ENCODE measurements around the gene EHD1.

The EHD1 gene

DNA sequence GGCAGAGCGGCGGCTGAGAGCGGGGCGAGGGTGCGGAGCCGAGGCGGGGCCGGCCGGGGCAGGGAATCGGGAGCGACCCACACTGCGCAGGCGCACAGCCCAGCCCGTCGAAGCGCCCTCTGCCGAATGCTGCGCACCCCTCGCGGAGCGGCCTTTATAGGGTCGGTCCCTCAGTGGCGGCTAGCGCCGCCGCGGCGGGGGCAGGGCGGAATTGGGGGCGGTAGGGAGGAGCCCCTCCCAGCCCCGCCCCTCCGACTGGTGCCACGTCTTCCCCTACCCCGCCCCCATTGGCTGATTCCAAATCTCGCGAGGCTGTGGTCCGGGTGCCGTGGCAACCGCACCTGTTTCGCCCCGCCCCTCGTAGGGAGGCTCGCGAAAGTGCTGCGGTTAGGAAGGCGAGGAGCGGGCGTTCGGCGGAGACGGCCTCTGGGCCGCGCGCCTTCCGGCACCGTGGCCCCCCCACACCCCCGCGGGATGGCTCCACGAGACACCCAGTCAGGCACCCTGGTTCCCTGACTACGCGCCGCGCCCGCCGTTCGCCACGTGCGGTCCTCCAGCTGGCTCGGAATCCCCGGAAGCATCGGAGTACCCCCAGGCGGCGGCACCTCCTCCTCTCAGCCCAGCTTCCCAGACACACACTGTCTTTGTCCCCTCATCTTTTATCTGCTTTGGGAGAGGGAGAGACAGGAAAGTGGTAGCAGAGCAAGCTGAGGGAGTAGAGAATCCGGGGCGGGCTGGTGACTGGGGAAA, at the start of gene EHD1:
TSS of gene EHD1 (minus strand) at position 128 of the 750 bp plus-strand sequence. CDS start 157 bp downstream, outside the sequence.
- DNase-seq (ENCODE audit: low read depth): peak; percentile 96

DNA sequence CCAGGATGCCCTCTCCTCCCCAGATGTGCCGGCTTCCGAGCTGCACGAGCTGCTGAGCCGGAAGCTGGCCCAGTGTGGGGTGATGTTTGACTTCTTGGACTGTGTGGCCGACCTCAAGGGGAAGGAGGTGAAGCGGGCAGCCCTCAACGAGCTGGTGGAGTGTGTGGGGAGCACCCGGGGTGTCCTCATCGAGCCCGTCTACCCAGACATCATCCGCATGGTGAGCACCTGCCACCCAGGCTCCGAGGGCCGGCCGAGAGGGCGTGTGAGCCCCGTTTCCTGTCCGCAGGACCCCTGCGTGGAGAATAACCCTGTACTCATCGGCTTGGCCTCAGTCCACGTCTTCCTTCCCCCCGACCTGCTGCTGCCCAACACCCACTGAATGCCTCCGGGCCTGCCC, 48.3 kb upstream of the EHD1 start:
- no peak for DNase-seq (ENCODE audit: low read depth)

DNA sequence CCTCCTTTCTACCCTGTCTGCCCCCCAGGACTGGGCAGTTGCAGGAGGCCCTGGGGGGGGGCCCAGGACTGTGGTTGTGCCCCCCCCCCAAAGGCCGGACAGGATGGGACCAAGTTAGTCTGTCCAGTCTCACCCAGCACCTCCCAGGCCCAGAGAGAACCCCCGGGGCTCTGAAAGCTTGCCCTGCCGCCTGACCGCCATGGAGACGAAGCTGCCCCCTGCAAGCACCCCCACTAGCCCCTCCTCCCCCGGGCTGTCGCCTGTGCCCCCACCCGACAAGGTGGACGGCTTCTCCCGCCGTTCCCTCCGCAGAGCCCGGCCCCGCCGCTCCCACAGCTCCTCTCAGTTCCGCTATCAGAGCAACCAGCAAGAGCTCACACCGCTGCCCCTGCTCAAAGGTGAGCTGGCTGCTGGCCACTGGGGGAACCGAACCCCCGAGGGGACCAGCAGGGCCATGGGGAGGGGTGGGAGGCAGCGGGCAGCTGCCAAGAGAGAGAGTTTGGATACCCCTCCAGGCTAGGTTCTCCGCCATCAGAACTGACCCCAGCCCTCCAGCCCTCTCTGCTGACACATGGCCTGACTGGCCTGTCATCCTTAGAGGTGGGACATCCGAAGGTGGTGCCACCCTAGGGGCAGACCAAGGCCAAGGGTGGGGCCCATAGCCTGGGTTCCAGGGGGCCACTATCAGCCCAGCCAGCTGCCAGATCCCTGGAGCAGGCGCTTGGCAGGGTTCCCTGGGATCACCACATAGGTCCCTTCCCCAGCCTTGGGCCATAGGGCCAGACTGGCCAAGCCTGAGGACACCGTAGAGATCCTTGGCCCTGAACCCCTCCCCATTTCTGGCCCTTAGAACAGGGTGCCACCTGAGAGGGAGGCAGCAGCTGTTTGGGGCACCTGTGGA, 47.4 kb upstream of the EHD1 start:
- no peak for DNase-seq (ENCODE audit: low read depth)

DNA sequence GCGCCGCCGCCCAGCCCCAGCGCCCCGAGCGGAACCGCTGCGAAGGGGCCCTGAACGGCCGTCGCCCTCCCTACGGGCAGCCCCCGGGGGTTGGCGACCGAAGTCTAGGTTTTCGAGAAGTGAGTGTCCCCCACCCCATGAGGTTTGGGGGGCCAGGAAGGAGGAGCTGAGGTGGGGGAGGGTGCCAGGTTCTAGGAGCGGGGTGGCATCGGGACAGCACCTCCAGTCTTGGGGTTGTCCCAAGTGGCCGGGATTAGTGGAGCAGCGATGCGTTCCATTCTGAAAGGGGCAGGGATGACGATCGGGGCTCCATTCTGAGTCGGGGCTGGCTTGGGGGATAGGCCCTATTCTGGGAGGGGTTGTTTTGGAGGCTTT, 46.5 kb upstream of the EHD1 start:
- DNase-seq (ENCODE audit: low read depth): no peak

DNA sequence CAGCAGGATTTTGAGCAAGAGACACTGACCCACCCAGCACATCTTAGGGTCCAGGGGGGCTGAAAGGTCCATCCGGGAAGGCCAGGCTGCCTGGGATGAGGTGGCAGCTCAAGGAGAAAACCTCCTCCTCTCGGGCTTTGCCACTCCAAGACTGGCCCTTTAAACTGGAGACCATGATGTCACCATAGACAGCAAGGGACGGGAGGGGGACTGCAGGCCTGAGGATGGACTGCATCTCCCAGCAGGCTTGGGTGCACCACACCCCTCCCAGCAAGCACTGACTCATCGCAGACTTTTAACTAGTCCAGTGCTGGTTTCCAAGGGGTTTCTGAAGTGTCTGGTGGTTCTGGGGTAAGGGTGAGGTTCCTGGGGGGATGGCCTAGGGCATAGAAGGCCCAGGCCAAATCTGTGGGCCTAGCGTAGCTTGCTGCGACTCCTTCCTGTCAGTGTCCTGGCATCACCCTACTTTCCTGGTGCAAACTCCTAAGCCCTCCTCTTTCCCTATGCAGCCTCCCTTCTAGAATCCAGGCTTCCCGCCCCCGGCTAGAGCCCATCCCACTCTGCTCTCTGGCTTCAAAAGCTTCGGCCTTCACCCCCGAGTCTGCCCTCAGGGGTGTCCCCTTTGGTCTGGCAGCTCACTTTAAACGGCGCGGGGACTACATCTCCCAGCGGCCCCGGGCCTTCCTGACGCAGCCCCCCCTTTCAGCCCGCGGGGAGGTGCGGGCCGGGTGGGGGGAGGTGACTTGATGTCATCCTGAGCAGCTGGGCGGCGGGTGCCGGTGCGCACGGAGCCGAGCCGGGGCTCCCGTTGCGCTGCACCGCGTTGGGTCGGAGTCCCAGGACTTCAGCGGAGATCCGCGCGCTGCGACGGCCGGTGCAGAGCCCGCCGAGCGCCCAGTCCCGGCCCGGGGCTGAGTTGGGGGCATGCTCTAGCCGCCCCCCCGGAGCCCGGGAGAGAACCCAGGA, 45.8 kb upstream of the EHD1 start, which contains the start of gene PPP2R5B:
TSS of gene PPP2R5B (plus strand) at position 746 of the 966 bp plus-strand sequence. CDS start 1,046 bp downstream, outside the sequence.
- DNase-seq (ENCODE audit: low read depth): peak; percentile 93

DNA sequence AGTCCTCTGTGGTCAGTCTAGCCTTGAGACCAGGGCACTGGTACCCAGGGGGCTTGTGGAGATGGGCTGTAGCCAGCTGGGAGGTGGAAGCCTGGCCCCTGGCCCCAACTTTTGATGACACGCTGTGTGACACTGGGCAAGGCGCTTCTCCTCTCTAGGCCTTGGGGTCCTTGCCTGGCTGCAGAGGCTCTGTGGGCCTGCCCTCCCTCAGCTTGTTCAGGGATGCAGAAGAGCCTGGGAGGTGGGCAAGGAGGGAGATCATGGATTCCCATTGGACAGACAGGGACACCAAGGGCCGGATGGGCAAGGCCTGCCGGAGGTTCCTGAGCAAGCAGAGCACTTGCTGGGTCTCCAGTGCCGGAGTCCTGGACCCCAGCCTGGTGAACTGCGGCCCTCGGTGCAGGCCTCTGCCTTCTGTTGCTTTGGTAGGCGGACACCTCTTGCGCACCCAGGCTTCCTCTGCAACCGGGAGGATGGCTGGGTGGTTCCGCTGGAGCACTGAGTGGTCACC, 44.8 kb upstream of the EHD1 start:
- DNase-seq (ENCODE audit: low read depth): no peak

DNA sequence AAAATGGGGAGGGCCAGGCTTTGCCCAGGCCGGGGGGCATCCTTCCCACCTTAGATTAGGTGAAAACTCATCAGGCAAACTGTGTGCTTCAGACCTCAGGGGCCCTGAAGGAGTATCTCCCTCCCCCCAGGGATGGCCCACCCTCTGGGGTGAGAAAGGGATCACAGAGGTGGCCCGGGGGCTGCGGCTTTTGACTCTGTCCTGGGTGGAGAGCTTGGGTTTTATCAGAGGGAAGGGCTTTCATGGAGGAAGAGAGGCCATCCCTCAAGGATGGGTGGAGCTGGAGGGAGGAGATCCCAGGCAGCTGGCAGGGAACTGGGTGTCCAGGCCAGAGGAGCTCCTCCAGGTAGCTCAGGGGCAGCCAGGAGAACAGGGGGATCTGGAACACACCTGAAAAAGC, 43.0 kb upstream of the EHD1 start:
- DNase-seq (ENCODE audit: low read depth): no peak

DNA sequence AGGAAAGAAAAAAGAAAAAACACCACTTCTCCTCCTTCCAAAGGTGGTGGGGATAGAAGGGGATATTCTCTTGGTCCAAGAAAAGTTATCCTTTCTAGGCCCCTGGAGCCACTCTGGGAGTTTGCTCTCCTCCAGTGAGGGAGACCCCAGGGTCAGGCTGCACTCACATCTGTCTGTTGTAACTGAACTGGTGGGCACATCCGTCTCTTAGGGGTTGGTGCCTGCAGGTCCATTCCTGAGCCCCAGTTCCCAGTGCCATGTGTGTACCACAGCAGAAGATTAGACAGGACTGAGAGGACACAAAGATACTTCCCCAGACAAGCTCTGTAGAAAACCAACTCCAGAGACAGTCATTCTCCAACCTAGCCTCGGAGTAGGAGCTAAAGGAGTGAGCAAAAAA, 41.7 kb upstream of the EHD1 start:
- DNase-seq (ENCODE audit: low read depth): no peak

DNA sequence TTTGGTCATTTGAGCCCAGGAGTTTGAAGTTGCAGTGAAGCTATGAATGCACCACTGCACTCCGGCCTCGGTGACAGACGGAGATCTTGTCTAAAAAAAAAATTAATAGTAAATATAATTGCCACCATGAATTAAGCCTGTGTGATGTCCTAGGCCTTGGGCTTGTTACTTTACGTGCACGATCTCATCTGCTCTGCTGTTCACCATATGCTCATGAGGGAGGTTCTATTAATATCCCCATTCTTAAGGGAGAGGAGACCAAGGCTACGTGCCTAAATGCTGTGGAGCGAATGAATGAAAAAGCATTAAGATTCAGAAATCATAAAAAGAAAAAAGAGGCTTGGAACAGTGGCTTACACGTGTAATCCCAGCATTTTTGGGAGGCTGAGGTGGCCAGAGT, 41.2 kb upstream of the EHD1 start:
- DNase-seq (ENCODE audit: low read depth): no peak

DNA sequence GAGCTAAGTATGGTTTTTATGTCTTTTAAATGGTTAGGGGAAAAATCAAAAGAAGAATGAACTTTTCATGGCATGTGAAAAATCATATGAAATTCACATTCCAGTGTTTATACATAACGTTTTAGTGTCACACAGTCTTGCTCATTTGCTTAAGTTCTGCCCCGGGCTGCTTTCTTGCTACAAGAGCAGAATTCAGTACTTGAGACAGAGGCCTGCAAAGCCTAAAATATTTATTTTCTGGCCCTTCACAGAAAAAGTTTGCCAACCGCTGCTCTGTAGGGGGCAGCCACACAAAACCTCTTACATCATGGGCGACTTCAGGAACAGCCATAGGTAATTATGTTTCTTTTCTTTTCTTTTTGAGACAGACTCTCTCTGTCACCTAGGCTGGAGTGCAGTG, 39.6 kb upstream of the EHD1 start:
- DNase-seq (ENCODE audit: low read depth): peak; percentile 21

DNA sequence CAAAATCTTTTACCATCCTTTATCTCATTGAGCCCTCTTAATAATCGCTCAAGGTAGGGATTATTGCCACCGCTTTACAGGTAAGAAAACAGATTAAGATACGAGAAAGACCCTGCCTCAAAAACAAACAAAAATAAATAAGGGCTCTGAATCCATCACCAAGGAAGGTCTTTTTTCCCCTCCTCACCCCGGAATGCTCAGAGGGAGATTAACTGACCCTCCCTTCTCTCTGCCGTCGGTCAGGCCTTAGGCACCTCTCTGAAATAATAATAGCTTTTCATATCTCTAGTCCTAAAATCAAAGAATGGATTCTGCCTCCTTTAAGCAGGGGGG, 39.2 kb upstream of the EHD1 start:
- DNase-seq (ENCODE audit: low read depth): no peak

DNA sequence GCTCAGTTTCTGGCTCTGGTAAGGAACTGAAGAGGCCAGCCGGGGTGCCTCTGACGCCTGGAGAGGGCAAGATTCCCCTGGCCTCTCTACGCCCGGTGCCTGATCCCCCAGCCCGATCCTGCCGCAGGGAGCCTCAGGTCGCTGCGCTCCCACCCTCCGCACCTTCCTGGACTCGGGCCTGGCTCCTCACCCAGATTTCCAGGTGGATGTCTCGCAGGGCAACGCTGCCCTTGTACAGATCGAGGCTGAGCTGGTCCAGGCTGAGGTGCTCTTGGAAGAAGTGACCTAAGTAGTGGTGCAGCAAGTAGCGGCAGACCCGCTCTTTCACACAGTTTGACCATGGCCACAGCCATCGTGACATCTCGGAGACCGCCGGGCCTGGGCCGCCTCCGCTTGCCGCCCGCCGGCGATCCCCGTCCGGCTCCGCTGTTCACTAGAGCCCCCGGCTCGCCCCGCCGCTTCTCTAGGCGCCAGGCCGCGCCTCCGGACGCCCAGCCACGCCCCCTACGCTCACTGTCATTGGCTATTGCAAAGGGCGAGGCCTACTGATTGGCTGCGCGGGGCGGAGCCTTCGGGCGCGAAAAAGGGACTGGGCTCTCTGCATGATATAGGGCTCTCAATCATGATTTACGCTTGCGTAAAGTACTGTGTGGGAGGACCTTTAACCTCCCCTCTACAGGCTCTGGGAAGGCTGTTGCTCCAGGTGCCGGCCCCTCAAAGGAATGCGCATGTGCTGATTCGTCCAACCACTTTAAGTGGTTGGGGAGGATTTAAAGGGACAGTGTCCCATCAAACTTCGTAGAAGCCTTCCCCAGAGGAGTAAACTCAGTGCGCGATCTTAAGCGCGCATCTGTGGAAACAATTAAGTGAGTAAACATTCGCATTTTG, 38.6 kb upstream of the EHD1 start, which contains the start of gene ATG2A:
TSS of gene ATG2A (minus strand) at position 435 of the 888 bp plus-strand sequence. CDS start at position 361, 74 bp downstream.
- DNase-seq (ENCODE audit: low read depth): peak; percentile 99

DNA sequence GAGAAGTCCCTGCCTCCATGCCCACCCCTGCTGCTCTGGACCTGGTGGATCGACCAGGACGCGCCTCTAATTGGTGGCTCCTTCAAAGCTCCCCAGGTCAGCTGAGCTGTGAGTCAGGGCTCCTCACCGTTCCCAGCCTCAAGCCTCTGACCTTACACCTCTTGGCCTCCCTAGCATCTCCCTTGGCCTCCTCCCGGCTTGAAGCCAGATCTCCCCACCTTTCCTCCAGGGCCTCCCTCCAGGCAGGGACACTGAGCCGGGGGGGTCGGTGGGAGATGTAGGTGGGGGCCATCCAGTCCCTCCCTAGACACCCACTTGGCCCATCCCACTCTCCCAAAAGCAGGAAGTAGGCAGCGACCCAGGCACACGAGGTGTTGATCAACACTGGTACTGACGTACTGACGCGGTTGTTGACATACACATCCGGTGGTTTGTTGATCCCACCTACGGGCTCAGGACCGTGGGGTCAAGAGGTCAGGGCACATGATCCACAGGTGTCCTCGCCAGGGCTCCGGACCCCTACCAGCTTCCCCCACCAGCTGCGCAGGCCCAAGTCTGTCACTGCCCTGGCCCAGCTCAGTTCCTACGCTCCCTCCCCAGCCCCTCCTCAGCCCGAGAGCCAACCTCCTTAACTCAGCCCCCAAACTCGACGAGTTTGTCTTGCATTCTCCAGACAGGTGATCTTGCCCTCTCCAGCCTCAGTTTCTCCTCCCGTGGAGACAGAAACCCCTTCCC, 37.8 kb upstream of the EHD1 start:
- no peak for DNase-seq (ENCODE audit: low read depth)

DNA sequence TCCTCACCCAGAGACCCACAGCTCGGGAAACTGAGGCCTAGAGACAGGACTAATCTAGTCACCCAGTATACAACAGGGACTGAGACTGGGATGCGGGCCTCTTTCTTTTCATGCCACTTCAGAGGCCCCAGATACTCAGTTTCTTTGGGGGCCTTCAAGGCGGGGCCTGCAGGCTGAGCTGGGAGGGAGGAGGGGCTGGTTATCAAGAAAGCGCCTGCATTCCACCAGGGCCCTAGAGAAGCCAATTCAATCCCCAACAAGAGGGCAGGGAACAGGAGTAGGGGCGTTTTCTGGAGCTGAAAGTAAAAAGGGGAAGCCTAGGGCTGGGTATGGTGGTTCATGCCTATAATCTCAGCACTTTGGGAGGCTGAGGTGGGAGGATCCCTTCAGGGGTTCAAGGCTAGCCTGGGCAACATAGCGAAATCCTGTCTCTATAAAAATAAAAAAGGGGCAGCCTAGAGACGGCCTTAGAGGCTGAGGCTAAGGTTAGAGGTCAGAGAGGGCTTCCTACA, 37.0 kb upstream of the EHD1 start:
- no peak for DNase-seq (ENCODE audit: low read depth)

DNA sequence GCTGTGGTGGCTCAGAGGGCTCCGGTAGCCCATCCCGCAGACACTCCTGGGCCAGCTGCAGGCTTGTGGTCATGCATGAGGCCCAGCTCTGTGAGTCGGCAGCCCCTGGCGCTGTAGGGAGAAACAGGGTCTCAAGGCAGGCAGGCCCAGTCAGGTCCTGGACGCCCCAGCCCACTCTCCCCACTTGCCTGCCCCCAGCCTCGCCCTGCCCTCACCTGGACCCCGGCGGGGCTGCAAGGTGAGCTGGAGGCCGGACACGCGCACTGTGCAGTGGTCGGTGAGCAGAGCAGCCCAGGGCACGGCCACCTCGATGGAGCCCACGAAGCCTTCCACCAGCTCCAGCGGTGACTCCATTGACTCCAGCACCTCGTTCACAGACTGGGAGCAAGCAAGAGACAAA, 35.7 kb upstream of the EHD1 start:
- no peak for DNase-seq (ENCODE audit: low read depth)

DNA sequence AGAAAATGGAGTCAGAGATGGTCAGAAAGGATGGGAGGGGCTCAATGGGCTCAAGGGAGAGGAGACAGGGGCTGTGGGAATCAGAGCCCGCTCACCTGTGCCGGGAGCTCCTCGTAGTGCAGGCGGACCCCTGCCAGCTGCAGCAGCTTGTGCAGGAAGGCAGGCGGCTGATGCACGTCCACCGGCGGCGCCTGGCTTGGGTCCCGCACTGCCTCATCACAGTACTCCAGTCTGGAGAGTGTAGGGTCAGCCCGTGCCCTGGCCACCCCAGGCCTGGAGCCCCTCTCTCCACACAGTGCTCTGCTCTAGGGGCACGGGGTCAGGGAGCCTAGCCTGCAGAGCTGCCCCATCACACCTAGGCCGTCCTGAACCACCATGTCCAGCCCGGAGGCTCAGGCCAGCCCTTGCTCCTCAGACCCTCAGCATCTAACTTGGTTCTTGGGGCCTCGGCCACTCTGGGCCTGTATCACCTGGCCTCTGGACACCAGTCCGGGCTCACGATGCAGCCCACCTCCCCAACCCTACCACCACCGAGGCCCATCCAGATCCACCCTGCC, 34.8 kb upstream of the EHD1 start:
- no peak for DNase-seq (ENCODE audit: low read depth)

DNA sequence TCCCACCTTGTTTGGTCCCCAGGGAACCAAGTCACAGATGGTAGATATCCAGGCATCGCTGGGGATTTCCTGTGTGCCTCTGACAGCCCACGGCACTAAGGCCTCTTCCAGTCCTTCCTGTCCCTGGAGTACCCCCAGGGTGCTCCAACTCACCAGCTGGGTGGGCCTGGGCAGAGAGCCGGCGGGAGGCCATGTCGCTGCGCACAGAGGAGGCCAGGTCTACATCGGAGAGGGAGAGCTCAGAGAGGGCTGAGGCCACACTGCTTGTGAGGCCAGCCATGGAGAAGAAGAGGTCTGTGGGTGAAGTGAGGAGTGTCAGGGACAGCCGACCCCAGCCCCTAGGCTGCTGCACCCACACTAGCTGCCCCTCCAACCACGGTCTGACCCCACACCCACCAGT, 33.3 kb upstream of the EHD1 start:
- DNase-seq (ENCODE audit: low read depth): no peak

DNA sequence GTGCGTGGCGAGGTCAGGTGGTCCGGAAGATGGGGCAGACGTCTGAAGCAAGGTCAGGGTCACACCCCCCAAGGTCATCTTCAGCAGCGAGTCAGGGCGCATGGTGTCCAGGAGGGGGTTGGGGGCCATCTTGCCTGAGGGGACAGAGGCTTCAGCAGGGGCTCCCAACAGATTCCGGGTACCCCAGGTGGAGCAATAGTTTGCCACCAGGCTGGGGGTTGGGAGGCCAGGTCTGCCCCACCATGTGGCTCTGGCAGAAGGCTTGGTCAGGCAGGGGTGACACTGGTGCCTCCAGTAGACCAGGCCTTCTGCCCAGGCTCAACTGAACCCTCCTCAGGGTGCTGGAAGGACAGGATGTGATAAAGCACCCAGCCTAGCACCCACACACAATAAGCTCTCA, 32.7 kb upstream of the EHD1 start:
- DNase-seq (ENCODE audit: low read depth): no peak

DNA sequence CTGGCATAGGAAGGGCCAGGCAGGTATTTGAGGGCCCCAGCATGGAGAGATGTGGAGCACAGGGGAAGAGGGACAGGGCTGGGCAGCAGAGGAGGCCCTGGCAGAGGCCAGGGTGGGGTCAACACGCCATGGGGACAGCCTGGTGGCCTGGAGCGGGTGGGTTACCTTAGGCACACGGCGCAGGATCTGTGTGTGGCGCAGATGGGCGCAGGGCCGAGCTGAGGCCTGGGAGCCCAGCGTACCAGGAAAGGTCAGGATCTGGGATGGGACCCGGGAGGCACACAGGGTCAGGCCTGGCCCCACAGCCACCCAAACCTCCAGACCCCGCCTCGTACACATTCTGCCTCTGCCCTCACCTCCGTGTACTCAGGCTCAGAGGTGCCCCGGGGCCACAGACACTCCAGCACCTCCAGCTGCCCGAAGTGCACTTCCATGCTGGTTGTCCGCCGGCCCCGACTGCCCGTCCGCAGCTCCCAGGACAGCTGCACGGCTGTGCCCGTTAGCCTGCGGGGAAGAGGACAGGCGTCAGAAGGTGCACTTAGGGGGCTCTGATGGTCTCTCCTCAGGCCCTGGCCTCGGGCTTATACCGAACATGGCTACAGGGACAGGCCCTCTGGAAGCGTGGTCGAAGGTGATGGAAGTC, 32.2 kb upstream of the EHD1 start:
- no peak for DNase-seq (ENCODE audit: low read depth)
